ENCODE results near the gene CLSTN2. TPM values are rescaled to one million over a fixed set of nuclear protein-coding genes. Genes with fewer than 3 reads are reported as not detected.

The CLSTN2 gene
- total and polyA plus RNA-seq, 2 of the 8 experiments (the other 6 are each of a cell fraction or from before 2014, with no cell fraction given) = 0.39 to 0.52 TPM

GRCh38 chr3:140377644-140378043, 442.7 kb downstream of the CLSTN2 start:
- H3K9ac ChIP-seq (replicated peaks in 1 of 4; ENCODE audit: extremely low read depth in 1 of 4, low read depth in 3 of 4, low read length in 3 of 4) = no peak overlapping the region
- H2BK15ac ChIP-seq (ENCODE audit: low read length) = no peak overlapping the region
- H2BK20ac ChIP-seq (ENCODE audit: low read length) = no peak overlapping the region
- 90% methylated on average over 1 of the region's 1 CpG; no CpG with 5 or more reads in 1 of the 2 experiments for WGBS, 2 experiments (ENCODE audit: extremely low coverage in 1 of 2, insufficient coverage in 1 of 2, insufficient read length in 1 of 2, insufficient replicate concordance in 2 of 2, low coverage in 1 of 2, low lambda C conversion rate in 2 of 2, missing lambda C conversion rate in 1 of 2)
- H3K23me2 ChIP-seq (ENCODE audit: low read depth, low read length) = no peaks in the 10 kb centered on the region
- H3K4me2 ChIP-seq (ENCODE audit: insufficient read depth in 1 of 2, low read depth in 2 of 2, low read length in 2 of 2) = no peak overlapping the region
- H3K18ac ChIP-seq (ENCODE audit: extremely low read depth, low read length) = no peak overlapping the region
- DNase-seq (ENCODE audit: low read depth in 1 of 2, low spot score in 2 of 2) (no peak), FAIRE-seq (no peak)
- H3K27ac ChIP-seq (ENCODE audit: low read depth, low read length) = no peak overlapping the region
- no peak overlapping the region for H3K14ac ChIP-seq (ENCODE audit: insufficient read length)
- no peaks in the 10 kb centered on the region for H3K9me3 ChIP-seq (ENCODE audit: insufficient read depth in 2 of 2, low read depth in 1 of 2, low read length in 1 of 2)
- no peaks in the 10 kb centered on the region for H4K20me1 ChIP-seq (replicated peaks in 1 of 2; ENCODE audit: control insufficient read depth in 1 of 2, insufficient read depth in 2 of 2, low read length in 2 of 2)
- H4K5ac ChIP-seq (ENCODE audit: insufficient read length, low read depth, low read length) = no peak overlapping the region
- no peak overlapping the region for H2BK12ac ChIP-seq (ENCODE audit: low read depth, low read length)
- H4K91ac ChIP-seq (replicated peaks; ENCODE audit: insufficient read length, low read length) = no peak overlapping the region
- no peak overlapping the region for H2BK120ac ChIP-seq (replicated peaks; ENCODE audit: low read depth, low read length)
- no peak overlapping the region for H3K56ac ChIP-seq (replicated peaks; ENCODE audit: insufficient read length, low read depth, low read length)
- ChIA-PET CTCF (ENCODE audit: partially characterized antibody) (interaction anchor here (0.6 to 0.8 kb wide), 3 partner anchors 166 to 482 kb away, joined by 3 to 4 read pairs (median 3); no protein-coding TSS in a partner anchor), POLR2A (ENCODE audit: partially characterized antibody) (no interaction called here)
- no peak overlapping the region for H3K23ac ChIP-seq (ENCODE audit: insufficient read length)
- no peak overlapping the region for H2BK5ac ChIP-seq (ENCODE audit: low read depth, low read length)
- TF ChIP-seq PHF8 (conservative IDR thresholded peaks at IDR 0.05; ENCODE audit: low read depth, low read length) (no peak), SAP30 (IDR thresholded peaks at IDR 0.05; ENCODE audit: insufficient read depth, insufficient replicate concordance, low read length) (no peak), EZH2 (IDR thresholded peaks at IDR 0.05; ENCODE audit: low read depth, low read length, severe bottlenecking) (no peak)
- no peaks in the 10 kb centered on the region for H3K79me2 ChIP-seq (ENCODE audit: control insufficient read depth in 1 of 2, insufficient read depth in 2 of 2, low read length in 2 of 2)
- peaks cover 0 to 1% (median 0%) of the 10 kb centered on the region in 4 experiments; a peak in 1 of 7 replicates for H3K27me3 ChIP-seq (replicated peaks in 1 of 4; ENCODE audit: control insufficient read depth in 3 of 4, extremely low read depth in 1 of 4, insufficient read depth in 3 of 4, low read length in 3 of 4)
- no peak overlapping the region for H4K8ac ChIP-seq (ENCODE audit: extremely low read depth, insufficient read depth, low read length)
- peaks cover 0 to 5% (median 1%) of the 10 kb centered on the region in 4 experiments; a peak in 2 of 7 replicates for H3K4me1 ChIP-seq (replicated peaks in 1 of 4; ENCODE audit: control insufficient read depth in 3 of 4, insufficient read depth in 4 of 4, low read length in 3 of 4)
- H2AK5ac ChIP-seq (ENCODE audit: low read depth, low read length) = no peak overlapping the region
- H2AFZ ChIP-seq (ENCODE audit: low read length) = no peak overlapping the region
- H3K4me3 ChIP-seq (ENCODE audit: extremely low read depth in 1 of 4, insufficient read depth in 2 of 4, low read depth in 3 of 4, low read length in 4 of 4) = no peak overlapping the region
- no peaks in the 10 kb centered on the region for H3K36me3 ChIP-seq (ENCODE audit: control insufficient read depth in 2 of 4, insufficient read depth in 4 of 4, low read length in 3 of 4)
- H3K79me1 ChIP-seq (ENCODE audit: low read depth, low read length) = no peaks in the 10 kb centered on the region
- no peak overlapping the region for H3K4ac ChIP-seq (replicated peaks; ENCODE audit: insufficient read length, low read depth, low read length)

All from H1 (cell line).